ENCODE data around the gene CXCR1.

Gene CXCR1

DNA sequence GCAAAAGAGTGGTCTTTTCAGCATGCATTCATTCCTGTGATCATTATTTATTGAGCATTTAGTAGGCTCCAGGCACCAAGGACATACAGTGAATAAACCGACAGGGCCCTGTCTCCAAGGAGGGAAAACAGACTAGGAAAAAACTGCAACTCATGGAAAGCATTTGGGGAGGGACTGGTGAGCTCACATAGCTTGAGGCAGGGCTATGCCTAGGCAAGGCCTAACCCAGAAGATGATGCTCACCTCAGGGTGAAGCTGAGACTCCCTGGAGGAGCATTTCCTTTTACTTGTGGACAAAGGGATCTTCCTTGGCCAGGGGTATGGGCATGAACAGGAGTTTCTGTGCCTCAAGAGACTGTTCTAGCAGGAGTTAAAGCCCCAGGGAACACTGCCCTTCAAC is 3.9 kb downstream of the CXCR1 start:
- DNase-seq (ENCODE audit: low read depth in 2 of 2) = no peak
- TF ChIP-seq, protein P1, sequence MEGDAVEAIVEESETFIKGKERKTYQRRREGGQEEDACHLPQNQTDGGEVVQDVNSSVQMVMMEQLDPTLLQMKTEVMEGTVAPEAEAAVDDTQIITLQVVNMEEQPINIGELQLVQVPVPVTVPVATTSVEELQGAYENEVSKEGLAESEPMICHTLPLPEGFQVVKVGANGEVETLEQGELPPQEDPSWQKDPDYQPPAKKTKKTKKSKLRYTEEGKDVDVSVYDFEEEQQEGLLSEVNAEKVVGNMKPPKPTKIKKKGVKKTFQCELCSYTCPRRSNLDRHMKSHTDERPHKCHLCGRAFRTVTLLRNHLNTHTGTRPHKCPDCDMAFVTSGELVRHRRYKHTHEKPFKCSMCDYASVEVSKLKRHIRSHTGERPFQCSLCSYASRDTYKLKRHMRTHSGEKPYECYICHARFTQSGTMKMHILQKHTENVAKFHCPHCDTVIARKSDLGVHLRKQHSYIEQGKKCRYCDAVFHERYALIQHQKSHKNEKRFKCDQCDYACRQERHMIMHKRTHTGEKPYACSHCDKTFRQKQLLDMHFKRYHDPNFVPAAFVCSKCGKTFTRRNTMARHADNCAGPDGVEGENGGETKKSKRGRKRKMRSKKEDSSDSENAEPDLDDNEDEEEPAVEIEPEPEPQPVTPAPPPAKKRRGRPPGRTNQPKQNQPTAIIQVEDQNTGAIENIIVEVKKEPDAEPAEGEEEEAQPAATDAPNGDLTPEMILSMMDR (IDR thresholded peaks at IDR 0.05; ENCODE audit: low read depth, low read length) = no peak
- no peak overlapping the region for H3K4me3 ChIP-seq (replicated peaks in 1 of 2; ENCODE audit: low read depth in 2 of 2, low read length in 2 of 2)

DNA sequence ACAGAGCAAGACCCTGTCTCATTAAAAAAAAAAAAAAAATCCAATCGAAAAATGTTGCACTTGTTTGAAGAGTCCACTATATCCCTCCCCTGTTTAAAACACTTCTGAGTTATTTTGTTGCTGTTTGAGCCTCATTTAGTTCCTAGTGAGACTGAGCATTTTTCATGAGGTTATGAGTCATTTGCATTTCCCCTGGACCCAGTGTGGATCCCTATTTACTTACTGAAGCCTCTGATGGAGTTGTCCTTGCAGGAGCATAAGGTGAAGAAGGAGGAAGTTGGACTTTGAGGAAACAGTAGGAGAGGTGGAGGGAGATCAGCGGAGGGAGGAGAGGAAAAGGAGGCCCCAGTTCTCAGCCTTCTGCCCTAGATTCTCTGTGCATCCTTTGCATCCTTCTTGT is 5.1 kb downstream of the CXCR1 start:
- H3K4me3 ChIP-seq (replicated peaks in 1 of 2; ENCODE audit: low read depth in 2 of 2, low read length in 2 of 2) = no peak overlapping the region
- TF ChIP-seq, protein P1 (IDR thresholded peaks at IDR 0.05; ENCODE audit: low read depth, low read length) = no peak
- DNase-seq (ENCODE audit: low read depth in 2 of 2) = no peak

DNA sequence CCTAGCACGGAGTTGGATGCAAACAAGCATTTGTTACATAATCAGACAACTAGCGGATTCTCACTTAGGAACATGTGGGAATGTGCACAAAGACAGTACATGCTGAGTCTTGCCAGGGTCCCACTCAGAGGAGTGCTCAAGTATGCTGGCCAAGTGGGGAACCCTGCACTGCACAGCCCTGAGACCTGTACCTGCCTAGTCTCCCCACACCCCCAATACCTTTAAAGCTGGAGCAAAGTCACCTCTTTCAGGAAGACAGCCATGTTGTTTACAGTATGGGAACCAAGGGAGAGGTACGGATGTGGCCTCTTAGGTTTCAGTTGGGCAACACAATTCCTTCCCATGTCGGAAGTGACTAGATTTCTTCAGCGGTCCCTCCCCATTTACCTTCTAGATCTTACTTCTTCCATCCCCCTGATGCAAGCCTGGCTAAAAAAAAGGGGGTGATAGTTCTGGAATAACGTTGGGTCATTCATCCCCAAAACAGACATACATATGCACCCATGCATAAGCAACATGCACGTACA is 10.7 kb downstream of the CXCR1 start:
- TF ChIP-seq, protein P1 (IDR thresholded peaks at IDR 0.05; ENCODE audit: low read depth, low read length) = no peak
- H3K4me3 ChIP-seq (replicated peaks in 1 of 2; ENCODE audit: low read depth in 2 of 2, low read length in 2 of 2) = no peak overlapping the region
- DNase-seq (ENCODE audit: low read depth in 2 of 2) = no peak

DNA sequence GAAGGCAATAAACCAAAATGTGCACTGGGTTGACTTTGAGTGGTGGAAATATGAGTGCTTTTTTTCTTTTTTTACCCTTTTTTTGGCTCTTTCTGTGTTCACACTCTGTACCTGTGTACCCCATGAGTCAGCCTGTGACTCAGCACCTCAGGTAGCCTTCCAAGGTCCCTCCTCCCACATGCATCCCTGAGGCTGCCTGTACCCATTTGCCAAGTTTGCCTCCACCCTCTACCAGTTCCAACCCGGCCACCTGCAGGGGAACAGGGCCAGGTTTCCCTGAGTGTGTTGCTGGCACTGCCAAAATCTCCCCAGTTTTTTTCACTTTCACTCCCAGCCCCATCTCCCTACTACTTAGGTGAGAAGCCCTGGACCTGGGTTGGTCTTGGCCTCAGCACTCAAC is 14.0 kb downstream of the CXCR1 start:
- H3K4me3 ChIP-seq (replicated peaks in 1 of 2; ENCODE audit: low read depth in 2 of 2, low read length in 2 of 2) = no peak overlapping the region
- TF ChIP-seq, protein P1 (IDR thresholded peaks at IDR 0.05; ENCODE audit: low read depth, low read length) = no peak
- DNase-seq (ENCODE audit: low read depth in 2 of 2) = no peak

DNA sequence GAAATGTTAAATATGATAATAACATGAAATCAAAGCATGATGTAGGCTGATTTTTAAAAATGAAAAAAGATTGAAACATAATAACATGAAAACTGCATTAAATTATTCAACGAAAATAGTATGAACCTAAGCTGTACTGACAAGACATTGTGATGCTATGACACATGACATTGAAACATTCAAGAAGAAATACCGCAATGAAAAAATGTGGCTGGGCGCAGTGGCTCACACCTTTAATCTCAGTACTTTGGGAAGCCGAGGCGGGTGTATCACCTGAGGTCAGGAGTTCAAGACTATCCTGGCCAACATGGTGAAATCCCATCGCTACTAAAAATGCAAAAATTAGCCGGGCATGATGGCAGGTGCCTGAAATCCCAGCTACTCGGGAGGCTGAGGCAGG is 14.6 kb downstream of the CXCR1 start:
- no peak for DNase-seq (ENCODE audit: low read depth in 2 of 2)
- H3K4me3 ChIP-seq (replicated peaks in 1 of 2; ENCODE audit: low read depth in 2 of 2, low read length in 2 of 2) = no peak overlapping the region
- TF ChIP-seq, protein P1 (IDR thresholded peaks at IDR 0.05; ENCODE audit: low read depth, low read length) = no peak

DNA sequence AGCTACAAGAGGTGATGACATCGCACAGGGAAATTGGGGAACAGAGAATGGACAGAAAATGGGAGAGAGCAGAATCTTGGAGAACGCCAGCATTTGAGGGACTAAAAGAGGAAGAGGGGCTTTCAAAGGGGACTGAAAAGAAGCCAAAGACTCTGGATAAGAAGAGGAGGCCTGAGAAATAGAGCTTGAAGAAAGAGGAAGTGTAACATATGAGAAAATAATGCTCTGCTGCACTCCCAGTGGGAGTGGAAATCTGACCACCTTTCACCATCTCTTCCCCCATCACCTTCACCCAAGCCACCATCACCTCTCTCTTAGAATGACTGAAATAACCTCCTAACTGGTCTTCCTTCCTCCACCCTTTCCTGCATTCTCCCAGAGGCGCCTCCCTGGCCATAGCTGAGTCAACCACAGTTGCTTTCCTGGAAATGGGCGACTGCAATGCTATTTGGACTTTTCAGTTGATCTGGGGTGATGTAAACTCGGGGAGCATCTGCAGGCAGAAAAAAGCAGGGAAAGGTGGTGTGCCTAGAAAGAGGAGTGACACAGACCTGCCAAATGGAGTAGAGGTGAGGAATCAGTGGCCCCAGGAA is 16.8 kb downstream of the CXCR1 start:
- DNase-seq (ENCODE audit: low read depth in 2 of 2) = no peak
- H3K4me3 ChIP-seq (replicated peaks in 1 of 2; ENCODE audit: low read depth in 2 of 2, low read length in 2 of 2) = no peak overlapping the region
- TF ChIP-seq, protein P1 (IDR thresholded peaks at IDR 0.05; ENCODE audit: low read depth, low read length) = no peak

DNA sequence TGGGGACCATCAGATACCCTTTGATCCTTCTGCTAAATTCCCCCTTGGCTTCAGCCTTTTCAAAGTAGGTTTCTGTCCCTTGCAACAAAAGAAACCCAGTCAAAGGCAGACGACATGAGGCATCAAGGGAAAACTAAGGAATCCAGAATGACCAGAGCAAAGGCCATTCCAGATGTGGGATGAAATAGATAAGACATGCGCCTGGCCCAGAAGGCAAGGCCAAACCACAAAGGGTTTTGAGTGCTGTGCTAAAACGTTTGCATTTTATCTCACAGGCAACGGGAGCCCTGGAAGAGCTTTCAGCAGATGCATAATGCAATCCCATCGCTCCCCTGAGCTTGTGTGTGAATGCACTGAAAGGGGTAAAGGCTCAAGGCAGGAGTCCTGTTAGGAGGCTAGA is 17.7 kb downstream of the CXCR1 start:
- TF ChIP-seq, protein P1 (IDR thresholded peaks at IDR 0.05; ENCODE audit: low read depth, low read length) = no peak
- DNase-seq (ENCODE audit: low read depth in 2 of 2) = no peak
- no peak overlapping the region for H3K4me3 ChIP-seq (replicated peaks in 1 of 2; ENCODE audit: low read depth in 2 of 2, low read length in 2 of 2)

Data from cardiac fibroblast (primary cell).